Measurements from ENCODE around the gene FBXO31. TPM values are rescaled to one million over a fixed set of nuclear protein-coding genes. Genes with fewer than 3 reads are reported as not detected.
A peak's percentile ranks its signal among the peaks of the same experiment; 100 is the strongest.

The FBXO31 gene
- polyA plus RNA-seq, 5 donors = 18.8 to 28.0 (median 26.5) TPM

GRCh38 chr16:87286839-87287626 is 96.5 kb downstream of the FBXO31 start:
- no peak for DNase-seq

- DNase-seq = no peak
Observed at GRCh38 chr16:87284183-87284582, 99.4 kb downstream of the FBXO31 start.

GRCh38 chr16:87279094-87279658 is 104.4 kb downstream of the FBXO31 start:
- no peak for DNase-seq

- DNase-seq = peak; percentile 71 to 73
Observed at GRCh38 chr16:87278191-87279093, 105.1 kb downstream of the FBXO31 start.

Other genes with a start within 250 kb of the FBXO31 start
- gene C16orf95, start 66.4 kb downstream of the FBXO31 start, polyA plus RNA-seq (ENCODE audit: insufficient read depth in 1 of 5, insufficient read length in 5 of 5, low replicate concordance in 1 of 5) = 1 to 10 TPM; 2.7 to 4.5 (median 3.9) TPM
- gene MAP1LC3B, start 8.6 kb upstream of the FBXO31 start, polyA plus RNA-seq (ENCODE audit: insufficient read depth in 1 of 5, insufficient read length in 5 of 5, low replicate concordance in 1 of 5) = 10 to 100 TPM; 44.4 to 58.5 (median 54.4) TPM
- gene ZCCHC14, start 109.2 kb upstream of the FBXO31 start, polyA plus RNA-seq (ENCODE audit: insufficient read depth in 1 of 5, insufficient read length in 5 of 5, low replicate concordance in 1 of 5) = 10 to 100 TPM; 24.3 to 32.2 (median 29.2) TPM
- gene JPH3, start 218.7 kb upstream of the FBXO31 start, polyA plus RNA-seq (ENCODE audit: insufficient read depth in 1 of 5, insufficient read length in 5 of 5, low replicate concordance in 1 of 5) = 1 to 10 TPM in 3 of 5 donors, under 1 TPM in 2; 0.69 to 1.5 (median 1.1) TPM

Measured in right lung (tissue), 5 donors.